ENCODE results near the gene SLC39A3. TPM values are rescaled to one million over a fixed set of nuclear protein-coding genes. Genes with fewer than 3 reads are reported as not detected.

The SLC39A3 gene
- total and polyA plus RNA-seq, 10 of the 15 experiments (the other 5 are each of a cell fraction or from before 2014, with no cell fraction given): 0.63 to 67.1 (median 51.2) TPM

- CTCF ChIA-PET: no interaction called here
- H4K20me1 ChIP-seq (ENCODE audit: control insufficient read depth, insufficient read depth): peaks cover 9% of the 10 kb centered on the region; the same call in 1 of the 2 replicates
- intact Hi-C loops (cut with micrococcal nuclease; ENCODE audit: unreplicated experiment): no loop called here
- H3K4me3 ChIP-seq: no peak overlapping the region
- TF ChIP-seq ESRRA (IDR thresholded peaks at IDR 0.05; ENCODE audit: low read length): no peak
- peak; percentile 39; the same call in 1 of the 2 replicates for TF ChIP-seq CREM (IDR thresholded peaks at IDR 0.05; ENCODE audit: low read depth)
- no peak for TF ChIP-seq IRF3 (IDR thresholded peaks at IDR 0.05)
- no peak for TF ChIP-seq EZH2 (IDR thresholded peaks at IDR 0.05; ENCODE audit: borderline replicate concordance, control insufficient read depth, low read depth, low read length)
- 0 out of 2 replicates have a peak, but pooled peaks have one; percentile 14 for TF ChIP-seq FOXM1 (IDR thresholded peaks at IDR 0.05; ENCODE audit: low read depth, low read length)
- TF ChIP-seq ATF7 (IDR thresholded peaks at IDR 0.05; ENCODE audit: low read depth): peak; percentile 87
- no peak for TF ChIP-seq POU2F2 (IDR thresholded peaks at IDR 0.05; ENCODE audit: borderline replicate concordance, low read depth, low read length)
- TF ChIP-seq NR2F1 (conservative IDR thresholded peaks at IDR 0.05): 0 out of 2 replicates have a peak, but pooled peaks have one; percentile 29
- TF ChIP-seq CREB1 (IDR thresholded peaks at IDR 0.05; ENCODE audit: low read depth): peak; percentile 64
- TF ChIP-seq RUNX3 (IDR thresholded peaks at IDR 0.05; ENCODE audit: low read length): peak; percentile 80
- TF ChIP-seq RELA (IDR thresholded peaks at IDR 0.05; ENCODE audit: borderline replicate concordance, partially characterized antibody): no peak
- no peak for TF ChIP-seq NR2C2 (IDR thresholded peaks at IDR 0.05; ENCODE audit: borderline replicate concordance, control insufficient read depth, insufficient read length, low read depth)
- H3K36me3 ChIP-seq (ENCODE audit: control insufficient read depth in 2 of 2, insufficient read depth in 2 of 2, low read length in 1 of 2): peaks cover 4% of the 10 kb centered on the region in 2 experiments; a peak in 3 of 4 replicates
- ATAC-seq (peak; percentile 64), DNase-seq (ENCODE audit: low read depth, low spot score) (no peak), FAIRE-seq (no peak)
- RAD21 ChIA-PET (ENCODE audit: unreplicated experiment): no interaction called here
- H2AFZ ChIP-seq (ENCODE audit: control insufficient read depth, low read depth, low read length): no peak overlapping the region
- H3K4me1 ChIP-seq (ENCODE audit: control insufficient read depth, insufficient read depth, low read length): peaks cover 12% of the 10 kb centered on the region
- H3K9me3 ChIP-seq (replicated peaks; ENCODE audit: control insufficient read depth, insufficient read depth, low read length): no peaks in the 10 kb centered on the region; the same call in 2 of the 3 replicates
- peak overlapping the region; percentile 38; the same call in 1 of the 2 replicates for H3K4me2 ChIP-seq (ENCODE audit: control insufficient read depth, insufficient read depth)
- no peak overlapping the region for H3K9ac ChIP-seq (ENCODE audit: control insufficient read depth, insufficient read depth, low read length)
- H3K27me3 ChIP-seq (replicated peaks in 1 of 2; ENCODE audit: control insufficient read depth in 2 of 2, insufficient read depth in 2 of 2, low read length in 1 of 2): no peaks in the 10 kb centered on the region
- POLR2A ChIA-PET: no interaction called here
- no TSS peak for BruUV-seq (replicated peaks)
- 60% methylated on average over 29 of the region's 29 CpGs for WGBS (ENCODE audit: insufficient coverage, insufficient replicate concordance, low lambda C conversion rate, missing lambda C conversion rate)
- peaks cover 77% of the 10 kb centered on the region for H3K79me2 ChIP-seq (ENCODE audit: control insufficient read depth, insufficient read depth, low read length)
- H3K27ac ChIP-seq (ENCODE audit: control insufficient read depth, insufficient read depth): peak overlapping the region; percentile 24
- in situ Hi-C loops (cut with MboI): no loop called here
- SMC1A ChIA-PET (ENCODE audit: uncharacterized antibody, unreplicated experiment): interaction anchor here (0.6 kb wide), 1 partner anchor 78 kb away, joined by 3 read pairs; no protein-coding TSS in a partner anchor
Observed at GRCh38 chr19:2775556-2776430, 36.0 kb upstream of the SLC39A3 start.

Data from GM12878 (cell line).